GM21619 (cell line): ENCODE measurements around the gene IGLL1.
"Not testable (repeated sequence)": the region's sequence is repeated elsewhere in the genome, so short reads cannot be mapped to it uniquely, and the experiment has no call there.

Source experiments
- ATAC-seq: cut with Tn5 transposase; IDR thresholded peaks from one replicate; pipeline ENCODE4 v1.9.1; 2021; ENCODE audit not compliant: unreplicated experiment

The IGLL1 gene

GRCh38 chr22:23579870-23580575, at the start of gene IGLL1:
Gene IGLL1 (minus strand): TSS chr22:23580290. CDS start chr22:23580190, 100 bp downstream.
- no peak for ATAC-seq

- not testable (repeated sequence) for ATAC-seq
Measured at GRCh38 chr22:23628056-23628743, 48.1 kb upstream of the IGLL1 start.

GRCh38 chr22:23627401-23628055, 47.4 kb upstream of the IGLL1 start:
- not testable (repeated sequence) for ATAC-seq

GRCh38 chr22:23626286-23626975, 46.3 kb upstream of the IGLL1 start:
- ATAC-seq: no peak

- ATAC-seq: no peak
Measured at GRCh38 chr22:23622634-23623033, 42.5 kb upstream of the IGLL1 start.

GRCh38 chr22:23621916-23622315, 41.8 kb upstream of the IGLL1 start:
- ATAC-seq: not testable (repeated sequence)

- ATAC-seq: no peak
Measured at GRCh38 chr22:23621082-23621780, 41.1 kb upstream of the IGLL1 start.

- ATAC-seq: no peak
Measured at GRCh38 chr22:23613193-23613972, 33.3 kb upstream of the IGLL1 start.

GRCh38 chr22:23609983-23610781, 30.1 kb upstream of the IGLL1 start:
- ATAC-seq: no peak

- no peak for ATAC-seq
Measured at GRCh38 chr22:23608583-23608982, 28.5 kb upstream of the IGLL1 start.

GRCh38 chr22:23606204-23607131, 26.4 kb upstream of the IGLL1 start:
- ATAC-seq: no peak

- ATAC-seq: no peak
Measured at GRCh38 chr22:23604939-23605712, 25.0 kb upstream of the IGLL1 start.

GRCh38 chr22:23603266-23603665, 23.2 kb upstream of the IGLL1 start:
- ATAC-seq: no peak

- ATAC-seq: no peak
Measured at GRCh38 chr22:23598805-23599518, 18.9 kb upstream of the IGLL1 start.

- not testable (repeated sequence) for ATAC-seq
Measured at GRCh38 chr22:23597576-23598268, 17.6 kb upstream of the IGLL1 start.

GRCh38 chr22:23595904-23596303, 15.8 kb upstream of the IGLL1 start:
- ATAC-seq: not testable (repeated sequence)
